ENCODE measurements around the gene PELO.

GRCh38 chr5:52834320-52834719, 46.6 kb downstream of the PELO start:
- TF ChIP-seq, protein P1, sequence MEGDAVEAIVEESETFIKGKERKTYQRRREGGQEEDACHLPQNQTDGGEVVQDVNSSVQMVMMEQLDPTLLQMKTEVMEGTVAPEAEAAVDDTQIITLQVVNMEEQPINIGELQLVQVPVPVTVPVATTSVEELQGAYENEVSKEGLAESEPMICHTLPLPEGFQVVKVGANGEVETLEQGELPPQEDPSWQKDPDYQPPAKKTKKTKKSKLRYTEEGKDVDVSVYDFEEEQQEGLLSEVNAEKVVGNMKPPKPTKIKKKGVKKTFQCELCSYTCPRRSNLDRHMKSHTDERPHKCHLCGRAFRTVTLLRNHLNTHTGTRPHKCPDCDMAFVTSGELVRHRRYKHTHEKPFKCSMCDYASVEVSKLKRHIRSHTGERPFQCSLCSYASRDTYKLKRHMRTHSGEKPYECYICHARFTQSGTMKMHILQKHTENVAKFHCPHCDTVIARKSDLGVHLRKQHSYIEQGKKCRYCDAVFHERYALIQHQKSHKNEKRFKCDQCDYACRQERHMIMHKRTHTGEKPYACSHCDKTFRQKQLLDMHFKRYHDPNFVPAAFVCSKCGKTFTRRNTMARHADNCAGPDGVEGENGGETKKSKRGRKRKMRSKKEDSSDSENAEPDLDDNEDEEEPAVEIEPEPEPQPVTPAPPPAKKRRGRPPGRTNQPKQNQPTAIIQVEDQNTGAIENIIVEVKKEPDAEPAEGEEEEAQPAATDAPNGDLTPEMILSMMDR (conservative IDR thresholded peaks at IDR 0.05) = no peak
- TF ChIP-seq EZH2 (IDR thresholded peaks at IDR 0.05; ENCODE audit: low read depth) = no peak

Data from PC-9 (cell line).